ENCODE measurements around the gene PRR20G.

Gene PRR20G

GRCh38 chr3:127326341-127326740 is 38.5 kb upstream of the PRR20G start:
- DNase-seq (ENCODE audit: low spot score) = no peak
- TF ChIP-seq CTCF (IDR thresholded peaks at IDR 0.05; ENCODE audit: extremely low read depth, insufficient read depth, missing control alignments) = no peak
- in situ Hi-C loops (cut with MboI; ENCODE audit: low pct_unique_long_range_greater_than_20kb, low sequenced_read_pairs, unreplicated experiment) = no loop called here

- TF ChIP-seq CTCF (IDR thresholded peaks at IDR 0.05; ENCODE audit: extremely low read depth, insufficient read depth, missing control alignments) = no peak
- in situ Hi-C loops (cut with MboI; ENCODE audit: low pct_unique_long_range_greater_than_20kb, low sequenced_read_pairs, unreplicated experiment) = no loop called here
- DNase-seq (ENCODE audit: low spot score) = no peak
Measured at GRCh38 chr3:127325629-127325961, 37.7 kb upstream of the PRR20G start.

GRCh38 chr3:127324913-127325628 is 37.2 kb upstream of the PRR20G start:
- no peak for DNase-seq (ENCODE audit: low spot score)
- no peak for TF ChIP-seq CTCF (IDR thresholded peaks at IDR 0.05; ENCODE audit: extremely low read depth, insufficient read depth, missing control alignments)
- in situ Hi-C loops (cut with MboI; ENCODE audit: low pct_unique_long_range_greater_than_20kb, low sequenced_read_pairs, unreplicated experiment) = no loop called here

GRCh38 chr3:127324076-127324475 is 36.2 kb upstream of the PRR20G start:
- in situ Hi-C loops (cut with MboI; ENCODE audit: low pct_unique_long_range_greater_than_20kb, low sequenced_read_pairs, unreplicated experiment) = no loop called here
- no peak for TF ChIP-seq CTCF (IDR thresholded peaks at IDR 0.05; ENCODE audit: extremely low read depth, insufficient read depth, missing control alignments)

GRCh38 chr3:127323581-127323980 is 35.7 kb upstream of the PRR20G start:
- no peak for DNase-seq (ENCODE audit: low spot score)
- in situ Hi-C loops (cut with MboI; ENCODE audit: low pct_unique_long_range_greater_than_20kb, low sequenced_read_pairs, unreplicated experiment) = no loop called here
- TF ChIP-seq CTCF (IDR thresholded peaks at IDR 0.05; ENCODE audit: extremely low read depth, insufficient read depth, missing control alignments) = no peak

More at GRCh38 chr3:127324076-127324475, 36.2 kb upstream of the PRR20G start:
- no peak for DNase-seq (ENCODE audit: low spot score)

GRCh38 chr3:127321371-127321770 is 33.5 kb upstream of the PRR20G start:
- no peak for TF ChIP-seq CTCF (IDR thresholded peaks at IDR 0.05; ENCODE audit: extremely low read depth, insufficient read depth, missing control alignments)
- in situ Hi-C loops (cut with MboI; ENCODE audit: low pct_unique_long_range_greater_than_20kb, low sequenced_read_pairs, unreplicated experiment) = no loop called here
- DNase-seq (ENCODE audit: low spot score) = no peak

Data from GM13977 (cell line).